ENCODE data around the gene HGFAC. TPM values are rescaled to one million over a fixed set of nuclear protein-coding genes. Genes with fewer than 3 reads are reported as not detected.
"Not testable (repeated sequence)": the region's sequence is repeated elsewhere in the genome, so short reads cannot be mapped to it uniquely, and the experiment has no call there.

Gene HGFAC
- total and polyA plus RNA-seq, 7 donors = 0.22 to 0.55 (median 0.36) TPM; not detected in 2

GRCh38 chr4:3410401-3411135, 31.2 kb upstream of the HGFAC start:
- peaks cover 0 to 4% (median 0%) of the 10 kb centered on the region in 4 donors for H3K36me3 ChIP-seq
- WGBS, 2 donors = 91 to 93% methylated on average over 22 of the region's 22 CpGs
- H3K27ac ChIP-seq = no peak overlapping the region
- intact Hi-C loops (cut with DNase I) = no loop called here
- DNase-seq = peak; percentile 33
- H3K4me3 ChIP-seq = no peak overlapping the region
- no peaks in the 10 kb centered on the region for H3K27me3 ChIP-seq
- TF ChIP-seq CTCF (IDR thresholded peaks at IDR 0.05) (no peak), EP300 (IDR thresholded peaks at IDR 0.05) (no peak), POLR2AphosphoS5 (IDR thresholded peaks at IDR 0.05) (no peak), POLR2A (IDR thresholded peaks at IDR 0.05) (no peak)
- H3K4me1 ChIP-seq = no peaks in the 10 kb centered on the region
- H3K9me3 ChIP-seq = no peaks in the 10 kb centered on the region

- H3K4me3 ChIP-seq; H3K27ac ChIP-seq; H3K9me3 ChIP-seq; H3K27me3 ChIP-seq; DNase-seq; intact Hi-C loops (cut with DNase I); H3K4me1 ChIP-seq: not testable (repeated sequence)
- peaks cover 0 to 10% (median 0%) of the 10 kb centered on the region in 4 donors for H3K36me3 ChIP-seq
- WGBS, 2 donors = 95 to 96% methylated on average over 17 of the region's 17 CpGs
Measured at GRCh38 chr4:3411190-3411589, 30.6 kb upstream of the HGFAC start.

- Histone ChIP-seq H3K27me3 (no peaks in the 10 kb centered on the region), H3K36me3 (peaks cover 0 to 15% (median 1%) of the 10 kb centered on the region in 4 donors), H3K27ac (no peak overlapping the region), H3K4me3 (no peak overlapping the region), H3K9me3 (no peaks in the 10 kb centered on the region), H3K4me1 (no peaks in the 10 kb centered on the region)
- TF ChIP-seq POLR2AphosphoS5 (IDR thresholded peaks at IDR 0.05) (no peak), POLR2A (IDR thresholded peaks at IDR 0.05) (no peak), CTCF (IDR thresholded peaks at IDR 0.05) (no peak), EP300 (IDR thresholded peaks at IDR 0.05) (no peak)
- 89 to 92% methylated on average over 17 of the region's 17 CpGs for WGBS, 2 donors
- DNase-seq = peak; percentile 52
- intact Hi-C loops (cut with DNase I) = no loop called here
Measured at GRCh38 chr4:3411676-3412075, 30.1 kb upstream of the HGFAC start.

- H3K36me3 ChIP-seq = peaks cover 0 to 23% (median 9%) of the 10 kb centered on the region in 4 donors
- no peak overlapping the region for H3K4me3 ChIP-seq
- intact Hi-C loops (cut with DNase I) = no loop called here
- no peak overlapping the region for H3K27ac ChIP-seq
- H3K27me3 ChIP-seq = no peaks in the 10 kb centered on the region
- no peaks in the 10 kb centered on the region for H3K4me1 ChIP-seq
- 91 to 94% methylated on average over 24 of the region's 24 CpGs for WGBS, 2 donors
- no peak for TF ChIP-seq EP300 (IDR thresholded peaks at IDR 0.05)
- no peak for TF ChIP-seq POLR2AphosphoS5 (IDR thresholded peaks at IDR 0.05)
- TF ChIP-seq POLR2A (IDR thresholded peaks at IDR 0.05) = no peak
- no peak for TF ChIP-seq CTCF (IDR thresholded peaks at IDR 0.05)
- H3K9me3 ChIP-seq = no peaks in the 10 kb centered on the region
- DNase-seq = peak; percentile 42
Measured at GRCh38 chr4:3412257-3413020, 29.3 kb upstream of the HGFAC start.

- 94 to 96% methylated on average over 29 of the region's 29 CpGs for WGBS, 2 donors
- intact Hi-C loops (cut with DNase I) = no loop called here
- H3K9me3 ChIP-seq = no peaks in the 10 kb centered on the region
- H3K4me3 ChIP-seq = no peak overlapping the region
- H3K27ac ChIP-seq = no peak overlapping the region
- no peaks in the 10 kb centered on the region for H3K4me1 ChIP-seq
- no peaks in the 10 kb centered on the region for H3K27me3 ChIP-seq
- DNase-seq = peak; percentile 40
- peaks cover 0 to 31% (median 15%) of the 10 kb centered on the region in 4 donors for H3K36me3 ChIP-seq
- no peak for TF ChIP-seq CTCF (IDR thresholded peaks at IDR 0.05)
- no peak for TF ChIP-seq POLR2A (IDR thresholded peaks at IDR 0.05)
- no peak for TF ChIP-seq EP300 (IDR thresholded peaks at IDR 0.05)
- TF ChIP-seq POLR2AphosphoS5 (IDR thresholded peaks at IDR 0.05) = no peak
Measured at GRCh38 chr4:3413217-3413671, 28.5 kb upstream of the HGFAC start.

Data from sigmoid colon (tissue), 7 donors.